Stimulated activated CD8-positive, alpha-beta memory T cell treated with anti-CD3 and anti-CD28 coated beads, Interleukin-7, amount 100 ng/mL, for 4 hours (primary cell): Measurements from ENCODE around the gene DDX3X.
A peak's percentile ranks its signal among the peaks of the same experiment; 100 is the strongest.
"Not testable (repeated sequence)": the region's sequence is repeated elsewhere in the genome, so short reads cannot be mapped to it uniquely, and the experiment has no call there.

Experiments
- DNase-seq, 2 donors: peaks; one replicate each; pipeline ENCODE4 v3.0.0-alpha.2; 2020; ENCODE audit warnings: low read depth in 2 of 2

DDX3X gene

DNA sequence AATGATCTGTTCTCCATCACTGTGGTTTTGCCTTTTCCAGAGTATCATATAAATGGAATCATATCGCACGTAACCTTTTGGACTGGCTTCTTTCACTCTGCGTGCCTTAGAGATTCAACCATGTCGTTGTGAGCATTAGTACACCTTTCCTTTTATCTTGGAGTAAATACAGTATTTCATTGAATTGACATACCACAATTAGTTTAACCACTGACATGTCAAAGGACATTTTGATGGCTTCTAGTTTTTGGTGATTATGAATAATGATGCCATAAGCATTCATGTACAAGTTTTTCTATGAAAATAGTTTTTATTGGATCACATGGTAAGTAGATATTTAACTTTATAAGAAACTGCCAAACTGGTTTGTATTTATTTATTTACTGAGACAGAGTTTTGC is 35.2 kb downstream of the DDX3X start:
- DNase-seq, result no peak

DNA sequence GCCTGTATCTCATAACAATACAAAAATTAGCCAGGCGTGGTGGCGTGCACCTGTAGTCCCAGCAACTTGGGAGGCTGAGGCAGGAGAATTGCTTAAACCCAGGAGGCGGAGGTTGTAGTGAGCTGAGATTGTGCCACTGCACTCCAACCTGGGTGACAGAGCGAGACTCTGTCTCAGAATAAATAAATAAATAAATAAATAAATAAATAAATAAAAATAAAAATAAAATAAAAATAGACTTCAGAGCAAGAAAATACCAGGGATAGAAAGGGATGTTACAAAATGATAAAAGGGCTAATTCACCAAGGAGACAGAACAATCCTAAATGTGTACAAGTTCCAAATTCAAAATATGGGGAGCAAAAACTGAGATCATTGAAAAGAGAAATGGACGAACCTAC is 37.6 kb downstream of the DDX3X start:
- DNase-seq, result not testable (repeated sequence)

DNA sequence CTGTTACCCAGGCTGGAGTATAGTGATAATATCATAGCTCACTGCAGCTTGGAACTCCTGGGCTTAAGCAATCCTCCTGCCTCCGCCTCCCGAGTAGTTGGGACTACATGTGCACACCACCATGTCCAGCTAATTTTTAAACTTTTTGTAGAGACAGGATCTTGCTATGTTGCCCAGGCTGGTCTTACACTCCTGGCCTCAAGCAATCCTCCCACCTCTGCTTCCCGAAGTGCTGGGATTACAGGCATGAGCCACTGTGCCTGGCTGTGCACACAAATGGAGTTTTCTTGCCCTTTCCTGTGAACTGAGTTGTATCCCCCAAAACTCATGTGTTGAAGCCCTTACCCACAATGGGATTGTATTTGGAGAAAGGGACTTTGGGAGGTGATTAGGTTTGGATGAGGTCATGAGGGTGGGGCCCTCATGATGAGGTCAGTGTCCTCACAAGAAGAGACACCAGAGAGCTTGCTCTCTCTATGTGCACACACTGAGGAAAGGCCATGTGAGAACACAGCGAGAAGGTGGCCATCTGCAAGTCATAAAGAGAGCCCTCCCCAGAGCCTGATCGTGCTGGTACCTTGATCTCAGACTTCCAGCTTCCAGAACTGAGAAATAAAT is 40.1 kb downstream of the DDX3X start:
- DNase-seq, result no peak

DNA sequence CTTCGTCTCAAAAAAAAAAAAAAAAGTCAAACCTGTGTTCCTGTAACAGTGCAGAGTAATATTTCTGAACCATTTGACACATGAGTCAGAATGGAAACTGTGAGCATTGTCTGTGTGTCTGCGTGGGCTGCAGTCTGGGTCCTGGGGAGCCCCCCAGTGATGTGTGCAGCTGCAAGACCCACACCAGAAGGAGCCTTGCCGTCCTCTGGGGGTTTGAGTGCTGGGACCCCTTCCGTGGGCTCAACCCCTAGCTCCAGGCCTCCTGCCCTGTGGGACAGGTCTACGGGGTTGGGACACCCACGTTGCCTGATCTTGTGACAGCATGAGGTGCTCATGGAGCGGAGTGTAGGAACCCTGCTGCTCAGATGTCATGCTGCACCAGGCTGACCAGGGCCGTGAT is 43.7 kb downstream of the DDX3X start:
- DNase-seq, result peak in 1 of 2 donors; percentile 12

DNA sequence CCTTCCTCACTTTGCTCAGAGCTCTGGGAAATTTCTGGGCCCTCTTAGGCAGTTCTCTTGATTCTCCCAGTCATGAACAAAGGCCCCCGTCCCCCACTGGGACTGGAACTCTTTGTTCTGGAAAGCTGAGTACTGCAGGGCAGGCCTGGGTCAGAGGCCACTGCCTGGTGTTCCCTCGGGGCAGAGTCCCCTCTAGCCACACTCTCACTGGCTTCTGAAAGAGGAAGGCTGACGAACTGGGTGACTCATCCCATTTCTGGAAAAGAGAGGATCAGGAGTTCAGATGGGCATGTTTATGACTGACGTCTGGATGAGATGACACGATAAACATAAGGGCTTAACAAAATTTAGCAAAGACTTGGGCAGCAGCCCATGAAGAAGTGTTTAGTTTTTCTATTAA is 47.7 kb downstream of the DDX3X start:
- DNase-seq, result no peak

DNA sequence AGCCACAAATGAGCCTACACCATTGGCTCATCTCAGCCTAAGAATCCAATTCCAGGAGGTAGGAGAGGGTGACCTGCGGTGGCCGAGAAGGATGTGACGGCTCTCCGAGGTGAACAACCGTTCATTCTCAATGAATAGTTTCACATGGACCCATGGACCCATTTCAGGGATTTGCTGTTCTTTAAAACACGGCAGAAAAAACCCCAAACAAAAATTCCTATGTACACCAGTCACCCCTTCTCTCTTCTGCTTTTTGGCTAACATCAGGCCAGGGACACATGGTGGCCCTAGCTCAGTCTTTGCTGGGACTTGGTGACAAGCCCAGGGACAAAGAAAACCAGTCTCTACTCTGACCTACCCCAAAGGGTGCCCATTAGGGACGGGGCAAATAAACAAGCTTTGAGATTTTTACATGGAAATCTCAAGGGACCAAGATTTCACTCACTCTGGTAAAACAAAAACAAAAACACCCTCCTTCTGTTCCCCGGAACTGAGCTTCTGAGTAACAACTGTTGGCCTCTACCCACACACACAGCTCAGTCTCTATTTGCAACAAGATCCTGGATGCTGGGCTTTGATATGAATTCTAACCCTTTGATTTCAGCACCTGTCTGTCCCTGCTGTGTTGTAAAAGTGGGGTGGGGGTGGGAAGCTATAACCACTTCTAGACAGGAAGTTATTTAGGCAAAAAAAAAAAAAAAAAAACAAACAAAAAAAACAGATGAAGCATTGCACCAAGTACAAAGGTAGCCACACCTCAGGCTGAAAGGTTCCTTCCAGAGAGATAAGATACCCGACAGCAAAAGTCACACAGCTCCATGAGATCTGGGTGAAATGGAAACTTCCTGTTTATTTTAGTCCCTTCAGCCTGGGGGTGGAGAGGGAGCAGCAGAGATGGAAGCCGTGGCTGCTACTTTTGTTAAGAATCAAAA is 49.0 kb downstream of the DDX3X start:
- no peak for DNase-seq

DNA sequence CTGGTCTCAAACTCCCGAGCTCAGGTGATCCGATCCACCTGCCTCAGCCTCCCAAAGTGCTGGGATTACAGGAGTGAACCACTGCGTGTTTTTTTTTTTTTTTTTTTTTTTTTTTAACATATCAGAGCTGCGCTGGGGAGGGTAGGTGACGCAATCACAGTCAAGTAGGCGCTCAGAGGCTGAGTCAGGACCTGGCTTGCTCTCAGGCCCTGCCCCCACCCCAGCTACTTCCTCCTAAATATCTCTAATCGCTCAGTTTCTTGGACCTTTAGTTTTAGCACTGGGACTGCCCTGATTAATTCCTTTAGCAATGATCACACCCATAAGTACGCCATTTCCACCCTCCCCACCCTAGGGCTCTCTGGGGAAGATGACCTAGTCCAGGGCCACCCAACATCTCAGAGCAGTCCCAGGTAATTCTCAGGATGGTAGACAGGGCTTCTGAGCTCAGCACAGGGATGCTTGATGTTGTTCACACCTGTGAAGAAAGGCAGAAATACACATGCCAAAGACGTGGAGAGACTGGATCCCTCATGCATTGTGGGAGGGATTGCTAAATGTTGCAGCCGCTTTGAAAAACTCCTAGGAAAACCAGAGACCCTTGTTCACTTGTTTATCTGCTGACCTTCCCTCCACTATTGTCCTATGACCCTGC is 50.2 kb downstream of the DDX3X start:
- peak in 1 of 2 donors; percentile 11 for DNase-seq

DNA sequence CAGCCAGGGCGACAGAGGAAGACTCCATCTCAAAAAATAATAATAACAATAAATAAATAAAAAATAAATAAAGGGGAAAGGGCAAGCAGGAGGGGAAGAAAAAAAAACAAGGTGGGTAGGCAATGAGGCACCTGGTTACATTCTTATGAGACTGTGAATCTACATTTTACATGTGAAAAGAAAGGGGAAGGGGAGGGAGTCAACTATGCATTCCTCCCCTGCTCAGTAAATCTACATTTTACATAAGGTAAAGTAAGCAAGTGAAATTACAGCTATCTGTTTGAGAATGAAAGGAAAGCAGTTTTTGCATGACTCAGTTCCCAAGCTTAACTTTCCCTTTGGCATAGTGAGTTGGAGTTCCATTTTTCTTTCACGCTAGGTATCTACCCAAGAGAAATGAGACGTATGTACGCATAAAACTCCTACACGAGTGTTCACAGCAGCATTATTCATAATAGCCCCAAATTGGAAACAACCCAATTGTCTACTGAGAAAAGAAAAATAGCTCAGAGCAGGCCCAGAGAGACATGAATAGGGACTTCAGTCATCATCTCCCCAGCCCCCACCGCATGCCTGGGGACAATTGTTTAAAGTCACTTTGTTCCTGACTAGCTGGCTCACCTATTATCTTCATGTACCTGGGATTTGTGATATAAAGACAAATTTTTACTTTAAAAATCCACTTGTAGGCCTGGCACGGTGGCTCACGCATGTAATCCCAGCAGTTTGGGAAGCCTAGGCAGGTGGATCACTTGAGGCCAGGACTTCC is 52.4 kb downstream of the DDX3X start:
- DNase-seq, result no peak

DNA sequence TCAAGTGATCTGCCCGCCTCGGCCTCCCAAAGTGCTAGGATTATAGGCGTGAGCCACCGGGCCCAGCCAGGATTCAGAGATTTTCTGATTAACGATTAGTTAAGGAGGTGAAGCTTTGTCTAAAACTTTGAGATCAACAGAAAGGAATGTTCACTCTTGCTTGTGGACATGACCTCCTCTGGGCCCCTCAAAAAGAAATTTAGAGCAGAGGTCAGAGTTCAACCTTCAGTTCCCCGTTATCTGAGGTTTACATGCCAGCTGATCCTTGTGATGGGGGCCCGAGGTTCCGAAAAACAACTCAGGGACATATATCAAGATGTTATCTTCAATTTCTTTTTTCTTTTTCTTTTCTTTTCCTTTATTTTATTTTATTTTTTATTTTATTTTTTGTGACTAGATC is 54.6 kb downstream of the DDX3X start:
- DNase-seq, result no peak

DNA sequence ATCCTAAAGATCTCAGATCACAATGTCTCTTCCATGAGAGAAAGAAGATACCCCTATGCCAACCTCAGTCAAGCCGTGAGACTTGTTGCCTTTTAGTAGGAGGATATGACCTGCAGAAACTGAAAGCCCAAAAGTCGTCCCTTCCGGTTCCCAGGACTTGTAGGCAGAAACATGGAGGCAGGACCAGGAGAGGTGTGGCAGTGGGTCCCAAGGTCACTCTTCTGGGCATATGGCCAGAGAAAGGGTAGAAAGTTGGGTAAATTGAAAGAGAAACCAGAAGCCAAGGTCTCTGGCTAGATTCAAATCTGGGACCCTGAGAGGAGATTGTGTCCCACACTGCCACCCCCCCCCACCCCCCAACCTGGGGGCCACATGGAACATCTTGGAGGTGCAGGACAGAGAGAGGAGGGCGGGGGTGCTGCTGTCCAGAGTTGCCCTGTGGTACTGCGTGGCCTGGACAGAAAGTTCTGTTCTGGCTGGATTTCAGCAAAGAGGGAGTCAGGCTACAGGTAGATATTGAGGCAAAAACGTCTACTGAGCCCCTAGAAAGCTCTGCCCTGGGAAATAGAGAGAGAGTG is 55.4 kb downstream of the DDX3X start:
- no peak for DNase-seq

DNA sequence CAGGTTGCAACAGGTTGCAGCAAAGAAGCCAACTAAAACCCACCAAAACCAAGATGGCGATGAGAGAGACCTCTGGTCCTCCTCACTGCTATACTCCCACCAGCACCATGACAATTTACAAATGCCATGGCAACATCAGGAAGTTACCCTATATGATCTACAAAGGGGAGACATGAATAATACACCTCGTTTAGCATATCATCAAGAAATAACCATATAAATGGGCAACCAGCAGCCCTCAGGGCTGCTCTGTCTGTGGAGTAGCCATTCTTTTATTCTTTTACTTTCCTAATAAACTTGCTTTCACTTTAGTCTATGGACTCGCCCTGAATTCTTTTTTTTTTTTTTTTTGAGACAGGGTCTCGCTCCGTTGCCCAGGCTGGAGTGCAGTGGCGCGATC is 56.6 kb downstream of the DDX3X start:
- DNase-seq, result not testable (repeated sequence)

DNA sequence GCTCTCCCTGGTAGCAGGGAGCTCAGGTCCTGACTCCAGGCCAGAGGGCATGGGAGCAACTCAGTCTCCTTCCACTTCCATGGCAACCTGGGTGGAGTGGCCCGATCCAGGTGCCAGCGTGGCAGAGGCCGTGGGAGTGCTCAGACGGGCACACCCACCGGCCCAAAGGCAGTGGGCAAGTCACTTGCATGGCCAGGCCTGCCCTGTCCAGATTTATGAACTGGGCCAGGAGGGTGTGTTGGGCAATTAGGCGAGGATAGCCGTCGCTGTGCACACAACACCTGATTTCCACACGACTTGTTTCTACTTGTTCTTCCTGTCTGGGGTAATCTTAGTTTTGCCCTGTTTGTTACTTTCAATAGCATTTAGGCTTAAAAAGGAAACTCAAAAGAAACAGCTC is 57.6 kb downstream of the DDX3X start:
- DNase-seq, result no peak

DNA sequence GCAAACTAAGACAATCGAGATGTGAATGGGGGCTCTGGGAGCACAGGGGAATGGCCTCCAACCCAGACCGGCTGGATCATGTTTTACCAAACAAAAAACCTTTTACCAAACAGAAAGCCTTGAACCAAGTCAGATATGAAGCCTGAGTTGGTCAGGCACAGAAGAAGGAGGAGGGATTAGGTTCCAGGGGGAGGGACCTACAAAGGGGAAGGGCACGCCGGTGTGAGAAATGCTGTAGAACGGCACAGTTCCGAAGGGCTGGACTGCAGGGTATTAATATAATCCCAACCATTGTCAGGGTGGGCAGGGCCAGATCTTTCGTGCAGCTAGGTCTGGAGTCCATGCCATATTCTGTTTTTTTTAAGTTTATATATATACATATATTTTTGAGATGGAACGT is 60.3 kb downstream of the DDX3X start:
- no peak for DNase-seq

DNA sequence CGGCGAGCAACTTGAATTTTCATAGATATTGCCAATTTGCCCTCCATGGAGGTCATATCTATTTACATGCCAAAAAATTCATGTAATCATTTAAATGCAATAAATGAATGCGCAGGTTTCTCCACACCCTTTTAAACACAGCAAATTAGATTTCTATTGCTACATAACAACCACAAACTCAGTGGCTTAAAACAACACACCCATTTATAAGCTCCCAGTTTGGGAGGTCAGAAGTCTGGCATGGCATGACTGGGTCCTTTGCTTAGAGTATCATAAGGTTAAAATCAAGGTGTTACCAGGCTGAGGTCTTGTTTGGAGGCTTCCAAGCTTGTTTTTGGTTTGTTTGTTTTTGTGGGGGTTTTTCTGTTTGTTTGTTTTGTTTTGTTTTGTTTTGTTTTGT is 63.3 kb downstream of the DDX3X start:
- DNase-seq, result no peak

DNA sequence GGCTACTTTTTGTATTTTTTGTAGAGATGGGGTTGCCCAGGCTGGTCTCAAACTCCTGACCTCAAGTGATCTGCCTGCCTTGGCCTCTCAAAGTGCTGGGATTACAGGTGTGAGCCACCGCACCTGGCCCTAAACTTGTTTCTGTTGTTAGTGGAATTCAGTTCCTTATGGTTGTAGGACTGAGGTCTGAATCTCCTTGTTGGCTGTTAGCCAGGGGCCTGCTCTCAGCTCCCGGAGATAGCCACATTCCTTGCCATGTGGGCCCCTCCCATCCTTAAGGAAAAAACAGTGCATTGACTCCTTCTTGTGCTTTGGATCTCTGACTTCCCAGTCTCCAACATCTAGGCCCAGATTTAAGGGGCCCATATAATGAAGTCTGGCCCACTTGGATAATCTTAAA is 63.8 kb downstream of the DDX3X start:
- DNase-seq, result no peak

DNA sequence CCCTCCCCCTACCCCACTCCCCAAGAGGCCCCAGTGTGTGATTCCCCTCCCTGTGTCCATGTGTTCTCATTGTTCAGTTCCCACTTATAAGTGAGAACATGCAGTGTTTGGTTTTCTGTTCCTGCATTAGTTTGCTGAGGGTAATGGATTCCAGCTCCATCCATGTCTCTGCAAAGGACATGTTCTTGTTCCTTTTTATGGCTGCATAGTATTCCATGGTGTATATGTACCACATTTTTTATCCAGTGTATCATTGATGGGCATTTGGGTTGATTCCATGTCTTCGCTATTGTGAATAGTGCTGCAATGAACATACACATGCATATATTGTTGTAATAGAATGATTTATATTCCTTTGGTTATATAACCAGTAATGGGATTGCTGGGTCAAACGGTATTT is 68.6 kb downstream of the DDX3X start:
- not testable (repeated sequence) for DNase-seq

DNA sequence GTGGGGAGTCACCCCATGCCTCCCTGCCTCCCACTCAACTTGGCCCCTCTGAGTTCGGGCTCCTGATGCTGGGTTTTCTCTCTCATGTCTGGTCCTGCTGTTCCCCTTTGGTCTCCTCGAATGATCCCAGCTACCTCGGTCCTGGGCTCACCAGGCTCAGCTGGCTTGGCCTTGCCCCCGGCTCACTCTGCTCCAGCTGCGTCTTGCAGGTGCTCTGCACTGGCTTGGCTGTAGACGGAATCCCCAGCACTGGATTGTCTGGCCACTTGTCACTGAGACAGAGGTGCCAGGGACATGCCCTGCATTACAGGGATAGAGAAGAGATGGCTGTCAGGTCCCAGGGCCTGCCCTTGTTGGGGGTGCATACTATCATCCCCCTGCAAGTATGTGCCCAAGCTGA is 71.6 kb downstream of the DDX3X start:
- no peak for DNase-seq

DNA sequence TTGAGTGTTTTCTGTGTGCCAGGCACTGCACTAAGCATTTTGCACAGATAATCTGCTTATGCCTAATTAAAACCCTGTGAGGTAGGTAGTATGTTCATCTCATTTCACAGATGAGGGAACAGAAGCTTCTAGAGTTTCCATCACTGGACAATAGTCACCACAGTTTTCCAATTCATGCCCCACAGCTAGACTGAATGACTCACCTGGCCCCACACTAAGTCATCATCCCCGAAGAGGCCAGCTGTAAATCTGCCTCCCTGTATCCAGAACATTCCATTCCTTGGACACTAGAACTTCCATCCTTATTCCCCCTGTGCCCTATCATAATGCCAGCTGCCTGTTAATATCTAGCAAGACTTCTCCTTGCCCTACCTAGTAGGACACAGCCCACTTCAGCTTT is 72.2 kb downstream of the DDX3X start:
- no peak for DNase-seq

DNA sequence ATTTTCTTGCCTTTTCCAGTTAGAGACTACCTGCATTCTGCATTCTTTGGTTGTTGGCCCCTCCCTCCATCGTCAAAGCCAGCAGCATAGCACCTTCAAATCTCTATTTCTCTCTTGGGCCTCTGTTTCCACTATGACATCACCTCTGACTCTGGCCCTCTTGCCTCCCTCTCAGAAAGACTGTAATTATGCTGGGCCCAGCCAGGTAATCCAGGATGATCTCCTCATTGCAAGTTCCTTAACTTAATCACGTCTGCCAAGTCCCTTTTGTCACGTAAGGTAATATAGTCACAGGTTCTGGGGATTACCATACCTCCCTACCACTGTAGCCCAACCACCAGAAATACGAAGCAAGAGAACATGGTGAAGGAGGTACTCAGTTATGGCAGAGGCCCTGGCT is 73.9 kb downstream of the DDX3X start:
- DNase-seq, result no peak

DNA sequence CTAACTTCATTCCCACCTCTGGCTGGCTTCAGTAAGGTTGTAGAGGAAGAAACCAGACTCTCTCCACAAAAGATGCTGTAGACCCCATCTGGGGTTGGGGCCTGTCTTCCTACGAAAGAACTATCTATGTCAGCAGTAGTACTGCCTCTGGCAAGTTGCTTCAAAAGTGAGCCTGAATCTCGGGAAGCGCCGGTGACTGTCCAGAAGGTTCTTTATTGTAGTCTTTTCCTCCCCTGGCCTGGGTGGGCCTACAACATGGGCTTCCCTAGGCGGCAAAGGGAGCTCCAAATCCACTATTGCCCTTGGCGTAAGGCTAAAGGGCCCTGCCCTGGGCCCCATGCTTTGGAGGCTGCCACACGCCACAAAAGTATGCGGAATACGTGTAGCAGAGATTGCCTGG is 74.6 kb downstream of the DDX3X start:
- no peak for DNase-seq

DNA sequence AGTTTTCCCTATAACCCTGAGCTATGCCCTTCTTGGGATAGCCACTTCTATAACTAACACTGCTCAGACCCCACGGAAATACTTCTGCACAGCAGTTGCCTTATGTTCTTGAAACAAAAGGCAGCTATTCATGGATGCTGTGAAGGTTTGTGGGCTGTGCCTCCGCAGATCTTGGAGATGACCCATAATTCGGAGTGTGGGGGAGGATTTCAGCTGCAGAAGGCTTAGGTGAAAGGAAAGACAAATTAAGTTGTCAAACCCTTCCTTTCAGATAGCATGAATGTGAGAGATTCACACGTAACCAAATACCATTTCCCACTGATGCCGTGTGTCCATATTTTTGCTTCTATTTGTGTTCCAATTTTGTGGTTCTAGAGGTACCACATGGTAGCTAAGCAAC is 75.0 kb downstream of the DDX3X start:
- no peak for DNase-seq

DNA sequence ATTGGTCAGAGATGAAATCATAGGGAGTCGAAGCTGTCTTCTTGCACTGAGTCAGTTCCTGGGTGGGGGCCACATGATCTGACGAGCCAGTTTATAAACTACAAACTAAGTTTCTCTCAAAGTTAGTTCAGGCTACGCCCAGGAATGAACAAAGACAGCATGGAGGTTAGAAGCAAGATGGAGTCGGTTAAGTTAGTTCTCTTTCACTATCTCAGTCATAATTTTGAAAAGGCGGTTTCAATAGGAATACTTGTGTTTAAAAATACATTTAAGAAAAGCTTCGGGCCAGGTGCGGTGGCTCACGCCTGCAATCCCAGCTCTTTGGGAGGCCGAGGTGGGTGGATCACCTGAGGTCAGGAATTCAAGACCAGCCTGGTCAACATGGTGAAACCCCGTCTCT is 77.3 kb downstream of the DDX3X start:
- DNase-seq, result not testable (repeated sequence)
